GM19468 (cell line): ENCODE results near the gene OVCH1.

Experiments used
- ATAC-seq: cut with Tn5 transposase; IDR thresholded peaks from one replicate; pipeline ENCODE4 v1.9.1; 2021; ENCODE audit warnings: mild to moderate bottlenecking, moderate library complexity, moderate number of reproducible peaks; ENCODE audit not compliant: unreplicated experiment; ENCODE audit errors: extremely low read depth

OVCH1 gene, protein sequence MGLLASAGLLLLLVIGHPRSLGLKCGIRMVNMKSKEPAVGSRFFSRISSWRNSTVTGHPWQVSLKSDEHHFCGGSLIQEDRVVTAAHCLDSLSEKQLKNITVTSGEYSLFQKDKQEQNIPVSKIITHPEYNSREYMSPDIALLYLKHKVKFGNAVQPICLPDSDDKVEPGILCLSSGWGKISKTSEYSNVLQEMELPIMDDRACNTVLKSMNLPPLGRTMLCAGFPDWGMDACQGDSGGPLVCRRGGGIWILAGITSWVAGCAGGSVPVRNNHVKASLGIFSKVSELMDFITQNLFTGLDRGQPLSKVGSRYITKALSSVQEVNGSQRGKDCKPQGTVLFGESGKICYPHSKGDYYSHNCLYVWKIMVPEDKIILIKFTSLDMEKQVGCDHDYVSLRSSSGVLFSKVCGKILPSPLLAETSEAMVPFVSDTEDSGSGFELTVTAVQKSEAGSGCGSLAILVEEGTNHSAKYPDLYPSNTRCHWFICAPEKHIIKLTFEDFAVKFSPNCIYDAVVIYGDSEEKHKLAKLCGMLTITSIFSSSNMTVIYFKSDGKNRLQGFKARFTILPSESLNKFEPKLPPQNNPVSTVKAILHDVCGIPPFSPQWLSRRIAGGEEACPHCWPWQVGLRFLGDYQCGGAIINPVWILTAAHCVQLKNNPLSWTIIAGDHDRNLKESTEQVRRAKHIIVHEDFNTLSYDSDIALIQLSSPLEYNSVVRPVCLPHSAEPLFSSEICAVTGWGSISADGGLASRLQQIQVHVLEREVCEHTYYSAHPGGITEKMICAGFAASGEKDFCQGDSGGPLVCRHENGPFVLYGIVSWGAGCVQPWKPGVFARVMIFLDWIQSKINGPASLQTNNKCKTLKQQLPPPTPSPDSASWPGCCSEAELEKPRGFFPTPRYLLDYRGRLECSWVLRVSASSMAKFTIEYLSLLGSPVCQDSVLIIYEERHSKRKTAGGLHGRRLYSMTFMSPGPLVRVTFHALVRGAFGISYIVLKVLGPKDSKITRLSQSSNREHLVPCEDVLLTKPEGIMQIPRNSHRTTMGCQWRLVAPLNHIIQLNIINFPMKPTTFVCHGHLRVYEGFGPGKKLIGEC

DNA sequence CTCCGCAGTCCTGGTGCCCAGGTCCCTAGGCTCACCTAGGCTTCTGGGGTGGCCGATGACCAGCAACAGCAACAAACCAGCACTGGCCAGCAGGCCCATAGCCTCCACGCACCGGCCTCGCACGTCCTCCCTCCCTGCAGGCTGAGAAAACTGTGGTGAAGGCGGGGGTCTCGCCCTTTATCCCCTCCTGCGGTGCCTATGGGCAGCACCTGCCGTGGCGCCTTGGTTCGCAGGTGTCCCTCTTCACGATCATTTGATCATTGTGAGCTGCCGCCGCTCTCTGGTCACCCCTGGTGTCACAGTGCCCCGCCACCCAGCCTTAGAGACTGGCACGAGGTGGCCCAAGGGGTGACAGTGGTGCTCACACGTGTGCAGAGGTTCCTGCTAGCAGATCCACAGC is at the start of gene OVCH1:
Gene OVCH1, minus strand, starts transcription at position 99 of the 400 bp plus-strand sequence. Its CDS starts 0 bp downstream, at position 99.
- no peak for ATAC-seq

- ATAC-seq: no peak
Measured at GRCh38 chr12:29547151-29547632, 49.7 kb upstream of the OVCH1 start.

GRCh38 chr12:29546000-29546399 is 48.5 kb upstream of the OVCH1 start:
- ATAC-seq: no peak

DNA sequence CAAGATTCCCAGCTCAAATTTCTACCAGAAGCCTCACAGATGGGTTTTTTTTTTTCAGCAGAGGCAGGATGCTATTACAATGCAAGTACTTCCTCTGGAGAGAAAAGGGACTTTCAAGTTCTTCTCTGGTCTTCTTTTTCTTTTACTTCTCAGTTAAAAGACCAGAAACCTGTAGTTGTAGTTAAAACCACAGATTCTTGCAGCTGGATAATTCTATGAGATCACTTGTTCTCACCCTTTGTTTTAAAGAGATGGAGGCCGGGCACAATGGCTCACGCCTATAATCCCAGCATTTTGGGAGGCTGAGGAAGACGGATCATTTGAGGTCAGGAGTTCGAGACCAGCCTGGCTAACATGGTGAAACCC is 47.6 kb upstream of the OVCH1 start:
- ATAC-seq: peak; percentile 88

- peak; percentile 7 for ATAC-seq
Measured at GRCh38 chr12:29544428-29545101, 47.1 kb upstream of the OVCH1 start.

GRCh38 chr12:29543036-29543435 is 45.5 kb upstream of the OVCH1 start:
- no peak for ATAC-seq

GRCh38 chr12:29537298-29537697 is 39.8 kb upstream of the OVCH1 start:
- ATAC-seq: no peak

GRCh38 chr12:29534935-29535334 is 37.4 kb upstream of the OVCH1 start:
- no peak for ATAC-seq

DNA sequence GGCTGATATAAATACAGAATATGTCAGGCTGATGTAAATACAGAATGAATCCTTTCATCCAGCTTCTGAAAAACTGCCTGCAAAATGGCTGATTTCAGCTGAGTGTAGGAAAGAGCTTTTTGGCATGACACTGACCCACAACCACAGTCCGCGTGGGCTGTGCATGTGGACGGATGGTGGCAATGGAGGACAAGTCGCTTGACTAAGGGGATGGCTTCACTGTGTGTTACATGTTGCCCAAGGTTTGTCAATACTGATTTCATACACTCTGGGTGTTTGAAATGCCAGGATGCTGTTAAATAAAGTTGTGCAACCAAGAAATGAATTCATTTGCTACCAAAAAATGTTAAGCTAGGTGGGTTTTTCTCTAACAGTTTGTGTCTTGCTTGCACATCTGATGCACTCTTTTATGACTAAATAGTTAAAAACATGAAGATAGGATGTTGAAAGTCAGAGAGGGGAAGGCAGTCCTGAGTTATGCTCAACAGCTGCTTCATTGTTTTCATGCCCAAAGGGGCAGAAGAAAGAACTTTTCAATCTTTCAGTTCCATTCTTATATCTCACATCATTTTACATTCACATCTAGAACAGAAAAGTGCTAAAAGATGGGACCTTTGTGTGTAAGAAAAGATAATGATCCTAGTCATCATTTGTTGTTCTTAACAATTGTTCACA is 36.5 kb upstream of the OVCH1 start:
- no peak for ATAC-seq

DNA sequence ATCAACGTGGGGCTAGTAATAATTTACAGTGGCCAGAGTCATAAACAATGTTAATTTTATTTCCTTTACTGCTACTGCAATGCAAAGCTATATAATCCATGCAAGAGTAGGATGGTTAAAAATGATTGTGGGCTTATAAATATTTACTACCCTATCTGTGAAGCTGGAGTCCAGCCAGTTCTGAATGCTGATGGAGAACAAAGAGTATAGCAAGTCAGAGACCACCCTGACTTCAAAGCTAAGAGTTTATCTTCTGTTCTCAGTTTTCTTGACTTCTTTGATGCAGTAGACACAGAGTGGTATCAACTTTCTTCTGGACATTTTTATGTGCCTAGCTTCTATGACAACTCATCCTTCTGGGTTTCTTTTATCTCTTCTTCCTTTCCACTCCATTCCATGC is 34.0 kb upstream of the OVCH1 start:
- no peak for ATAC-seq

GRCh38 chr12:29530436-29530835 is 33.0 kb upstream of the OVCH1 start:
- ATAC-seq: no peak

DNA sequence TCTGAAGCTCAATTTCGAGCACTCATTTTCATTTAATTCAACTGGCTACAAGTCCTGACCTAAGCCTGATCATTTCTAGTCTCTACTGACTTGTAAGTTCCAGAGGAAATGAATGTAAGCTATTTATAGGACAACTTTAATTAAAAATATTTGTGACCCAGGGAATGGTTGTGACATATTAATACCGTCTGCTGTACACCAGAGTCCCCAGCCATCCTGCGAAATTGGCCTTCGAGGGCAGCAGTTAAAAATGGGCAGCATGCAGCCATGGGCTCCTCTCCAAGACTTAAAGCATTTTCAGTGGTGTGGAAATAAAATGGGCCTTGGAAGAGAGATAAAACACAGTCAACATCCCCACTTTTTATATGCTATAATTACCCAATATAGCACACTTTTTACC is 30.7 kb upstream of the OVCH1 start:
- no peak for ATAC-seq

DNA sequence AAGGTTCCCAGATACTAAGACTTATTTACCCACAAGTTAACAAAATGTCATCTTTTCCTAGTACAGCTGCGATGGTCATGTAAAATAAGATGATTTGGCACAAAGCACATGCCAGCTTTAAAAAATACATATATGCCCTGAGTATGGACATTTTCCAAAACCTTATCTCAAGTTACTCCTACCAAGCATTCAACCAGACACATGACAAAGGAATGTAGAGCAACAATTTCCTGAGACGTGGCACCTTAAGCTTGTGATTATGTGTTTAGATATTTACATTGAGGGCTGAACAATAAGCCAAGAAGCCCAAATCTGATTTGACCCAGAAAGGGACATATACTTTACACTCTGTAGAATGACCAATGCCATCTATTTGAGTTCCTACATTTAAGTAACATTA is 24.5 kb upstream of the OVCH1 start:
- no peak for ATAC-seq

- no peak for ATAC-seq
Measured at GRCh38 chr12:29519585-29520182, 22.2 kb upstream of the OVCH1 start.

DNA sequence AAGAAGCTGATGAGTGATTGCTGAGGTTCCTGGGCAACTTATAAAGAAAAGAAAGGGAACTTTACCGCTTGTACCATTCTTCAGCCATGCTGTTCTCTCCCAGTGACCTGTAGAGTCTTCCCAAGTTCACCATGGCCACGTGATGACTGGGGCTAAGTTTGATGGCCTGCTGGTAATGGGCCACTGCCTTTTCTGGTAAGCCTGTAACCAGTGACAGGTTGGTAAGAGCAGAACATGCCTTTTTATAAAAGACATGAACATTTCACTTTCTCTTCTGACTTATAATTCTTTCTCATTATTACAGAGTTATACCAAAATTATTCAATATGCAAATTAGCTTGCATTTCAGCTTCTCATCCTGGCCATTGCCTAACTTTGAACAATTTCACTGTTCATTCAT is 20.9 kb upstream of the OVCH1 start:
- ATAC-seq: no peak

GRCh38 chr12:29517264-29517663 is 19.8 kb upstream of the OVCH1 start:
- ATAC-seq: no peak

- no peak for ATAC-seq
Measured at GRCh38 chr12:29516431-29516875, 19.0 kb upstream of the OVCH1 start.

GRCh38 chr12:29510591-29511185 is 13.2 kb upstream of the OVCH1 start:
- ATAC-seq: no peak

- no peak for ATAC-seq
Measured at GRCh38 chr12:29509503-29509902, 12.0 kb upstream of the OVCH1 start.
